HG03354 (cell line): ENCODE measurements around the gene LTBP3.

Experiments
- ATAC-seq: cut with Tn5 transposase; IDR thresholded peaks from one replicate; pipeline ENCODE4 v1.9.1; 2021; ENCODE audit warnings: mild to moderate bottlenecking; ENCODE audit not compliant: unreplicated experiment, poor library complexity, severe bottlenecking

LTBP3 gene

GRCh38 chr11:65558002-65558929 is at the start of gene LTBP3:
TSS of gene LTBP3 (minus strand) at chr11:65558359. CDS start at chr11:65557959, 400 bp downstream.
- no peak for ATAC-seq

DNA sequence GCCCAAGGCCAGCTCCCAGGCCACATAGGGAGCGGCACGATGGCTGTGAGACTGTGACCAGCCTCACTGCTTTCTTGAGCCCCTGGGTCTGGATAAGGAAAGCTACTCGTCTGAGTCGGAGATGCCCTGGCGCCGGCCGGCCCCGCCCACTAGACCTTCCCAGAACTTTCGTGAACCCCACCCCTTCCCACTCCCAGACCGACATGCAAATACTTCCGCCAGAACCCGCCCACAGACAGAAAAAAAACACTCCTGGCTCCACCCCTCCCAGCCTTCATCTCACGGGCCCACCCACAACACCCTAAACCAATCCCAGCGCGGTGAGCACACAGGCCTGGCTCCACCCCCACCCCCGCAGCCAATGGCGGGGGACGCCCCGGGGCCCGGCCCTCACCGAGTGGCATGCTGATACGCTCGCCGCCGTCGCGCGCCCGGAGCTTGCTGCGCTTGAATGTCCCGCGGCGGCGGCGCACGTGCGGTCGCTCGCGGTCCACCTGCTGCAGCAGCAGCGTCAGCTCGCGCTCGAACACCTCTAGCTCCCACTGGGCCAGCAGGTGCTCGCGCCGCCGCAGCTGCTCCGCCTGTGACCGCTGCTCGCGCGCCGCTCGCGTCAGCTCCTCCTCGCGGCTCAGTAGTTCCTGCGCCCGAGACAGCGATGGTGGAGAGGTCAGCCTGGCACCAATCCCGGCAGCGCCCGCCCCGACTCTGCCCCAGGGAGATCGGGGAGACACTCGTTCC is 48.9 kb upstream of the LTBP3 start:
- no peak for ATAC-seq

DNA sequence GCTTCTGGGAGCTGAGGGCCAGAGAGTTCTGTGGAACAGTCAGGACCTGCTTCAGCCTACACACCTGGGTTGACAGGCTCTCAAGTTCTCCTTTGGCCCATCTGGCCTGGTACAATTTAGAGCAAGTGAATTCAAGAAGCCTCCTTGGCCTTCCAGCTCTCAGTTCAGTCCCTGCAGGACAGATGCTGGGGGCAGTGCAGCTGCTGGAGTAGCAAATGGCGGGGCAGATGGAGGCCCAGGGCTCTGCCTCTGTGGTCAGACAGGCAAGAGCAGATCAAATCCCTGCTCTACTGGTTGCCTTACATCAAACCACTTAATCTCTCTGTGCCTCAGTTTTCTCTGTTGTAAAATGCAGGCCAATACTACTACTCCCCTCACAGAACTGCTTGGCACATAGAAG is 46.1 kb upstream of the LTBP3 start:
- ATAC-seq = no peak

- ATAC-seq = no peak
Measured at GRCh38 chr11:65599955-65600246, 41.7 kb upstream of the LTBP3 start.

DNA sequence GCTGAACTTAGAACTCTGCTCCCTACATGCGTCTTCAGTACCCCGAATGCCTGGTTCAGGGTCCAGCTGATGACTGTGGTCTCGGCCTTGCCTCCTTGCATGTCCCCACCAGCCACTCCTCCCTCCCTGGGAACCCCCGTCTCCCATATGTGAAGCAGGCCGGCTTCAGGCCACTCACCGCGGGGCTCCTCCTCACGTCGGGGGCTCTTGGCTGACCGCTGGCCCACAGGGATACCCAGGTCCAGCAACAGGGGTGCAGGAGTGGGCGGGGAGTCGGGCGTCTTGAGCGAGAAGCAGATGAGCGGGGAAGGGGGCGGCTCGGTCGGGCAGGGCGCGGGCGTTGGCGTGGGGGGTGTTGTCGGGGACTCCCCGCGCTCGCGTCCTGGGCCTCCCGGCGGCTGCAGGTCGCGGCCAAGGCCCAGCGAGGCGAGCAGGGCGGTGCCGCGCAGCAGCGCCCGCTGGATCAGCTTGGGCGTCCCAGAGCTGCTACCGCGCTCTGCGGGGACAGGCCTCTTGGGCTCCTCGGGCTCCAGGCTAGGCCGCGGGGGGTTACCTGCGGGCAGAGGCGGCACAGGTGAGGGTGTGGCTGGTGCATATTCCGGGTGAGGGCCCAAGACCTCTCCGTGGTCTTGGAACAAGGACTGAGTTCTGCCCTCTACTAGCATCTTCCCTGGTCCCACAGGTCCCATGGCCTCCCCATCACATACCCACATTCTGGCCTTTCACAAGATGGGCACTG is 41.2 kb upstream of the LTBP3 start:
- no peak for ATAC-seq

- no peak for ATAC-seq
Measured at GRCh38 chr11:65598258-65598699, 40.1 kb upstream of the LTBP3 start.

- ATAC-seq = no peak
Measured at GRCh38 chr11:65596520-65596919, 38.4 kb upstream of the LTBP3 start.

DNA sequence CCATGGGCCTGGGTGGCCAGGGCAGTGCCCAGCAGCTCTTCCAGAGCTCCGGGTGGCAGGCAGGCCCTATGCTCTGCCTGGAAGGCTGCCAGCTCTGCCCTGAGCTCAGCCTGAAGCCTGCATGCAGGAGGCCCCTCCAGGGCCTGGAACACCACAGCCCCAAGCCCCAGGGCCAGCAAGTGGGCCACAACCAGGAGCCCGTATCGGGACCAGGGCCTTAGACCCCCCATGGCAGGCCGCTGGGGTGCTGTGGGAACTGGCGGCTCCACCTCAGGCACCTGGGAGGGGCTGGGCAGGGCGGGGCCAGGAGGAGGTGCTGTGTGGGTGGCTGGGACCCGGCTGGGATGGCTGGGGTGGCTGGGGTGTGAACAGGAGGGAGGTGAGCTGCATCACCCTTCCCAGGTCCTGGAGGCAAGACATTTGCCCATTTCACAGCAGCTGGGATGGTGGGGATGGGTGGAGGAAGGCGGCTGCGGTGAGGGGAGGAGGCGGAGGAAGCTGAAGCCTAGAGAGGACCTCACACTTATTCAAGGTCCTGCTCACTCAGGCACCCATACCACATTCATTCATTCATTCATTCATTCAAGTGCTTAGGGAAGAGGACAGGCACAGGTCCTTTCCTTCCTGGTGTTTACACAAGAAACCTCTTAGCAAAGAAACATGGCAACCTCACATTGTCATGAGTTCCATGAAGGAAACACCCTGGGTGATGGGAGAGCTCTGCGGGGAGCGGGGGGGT is 37.6 kb upstream of the LTBP3 start, which contains the start of gene KCNK7:
Gene KCNK7 (minus strand): TSS at position 258 of the 739 bp plus-strand sequence. CDS start 28 bp downstream, at position 230.
- no peak for ATAC-seq

DNA sequence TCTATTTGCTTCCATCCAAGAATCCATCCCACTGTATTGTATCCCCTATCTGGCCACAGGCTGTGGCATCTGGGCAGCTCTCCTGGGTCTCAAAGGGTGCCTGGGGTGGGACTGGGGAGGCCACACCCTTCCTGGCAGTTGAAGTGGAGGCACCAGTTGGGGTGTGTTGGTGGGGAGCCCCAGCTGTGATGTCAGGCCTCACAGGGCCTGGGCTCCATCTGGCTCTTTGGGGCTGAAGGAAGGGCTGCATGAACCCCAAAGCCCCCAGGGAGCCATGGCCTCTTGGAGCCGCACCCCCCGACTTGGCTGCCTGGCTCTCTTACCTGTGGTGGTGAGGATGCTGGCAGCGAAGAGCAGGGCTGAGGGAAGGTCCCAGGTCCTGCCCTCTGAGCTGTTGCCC is 37.0 kb upstream of the LTBP3 start:
- ATAC-seq = no peak

GRCh38 chr11:65593518-65594414 is 35.6 kb upstream of the LTBP3 start:
- ATAC-seq = no peak

DNA sequence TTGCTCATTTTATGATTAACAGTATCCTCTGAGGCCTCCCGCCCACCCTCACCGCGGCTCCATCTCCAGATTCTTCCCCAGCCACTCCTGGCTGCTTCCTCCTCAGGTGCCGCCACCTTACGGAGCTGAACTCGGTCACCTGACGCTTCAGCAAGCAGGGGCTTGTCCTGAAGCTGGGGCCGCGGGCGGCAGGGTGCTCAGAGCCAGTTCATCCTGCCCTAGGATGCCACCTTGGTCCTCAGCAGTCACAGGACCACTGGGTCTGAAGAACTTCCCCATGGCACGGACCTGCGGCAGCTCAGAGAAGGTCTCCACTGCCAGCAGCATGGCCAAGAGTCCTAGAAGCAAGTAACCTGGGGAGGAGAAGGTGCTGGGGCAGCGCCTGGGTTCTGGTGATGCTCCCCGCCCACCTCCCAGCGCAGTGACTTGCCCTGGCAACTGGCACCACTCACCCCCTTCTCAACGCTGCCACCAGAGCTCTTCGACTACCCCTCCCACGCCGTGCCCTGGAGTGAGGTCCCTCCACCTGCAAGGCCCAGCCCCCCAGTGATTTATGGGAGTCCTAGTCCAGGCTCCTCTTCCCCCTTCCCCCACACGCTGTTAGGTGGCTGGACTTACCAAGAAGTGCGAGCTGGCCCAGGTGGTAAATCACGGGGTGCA is 34.8 kb upstream of the LTBP3 start:
- ATAC-seq = no peak

DNA sequence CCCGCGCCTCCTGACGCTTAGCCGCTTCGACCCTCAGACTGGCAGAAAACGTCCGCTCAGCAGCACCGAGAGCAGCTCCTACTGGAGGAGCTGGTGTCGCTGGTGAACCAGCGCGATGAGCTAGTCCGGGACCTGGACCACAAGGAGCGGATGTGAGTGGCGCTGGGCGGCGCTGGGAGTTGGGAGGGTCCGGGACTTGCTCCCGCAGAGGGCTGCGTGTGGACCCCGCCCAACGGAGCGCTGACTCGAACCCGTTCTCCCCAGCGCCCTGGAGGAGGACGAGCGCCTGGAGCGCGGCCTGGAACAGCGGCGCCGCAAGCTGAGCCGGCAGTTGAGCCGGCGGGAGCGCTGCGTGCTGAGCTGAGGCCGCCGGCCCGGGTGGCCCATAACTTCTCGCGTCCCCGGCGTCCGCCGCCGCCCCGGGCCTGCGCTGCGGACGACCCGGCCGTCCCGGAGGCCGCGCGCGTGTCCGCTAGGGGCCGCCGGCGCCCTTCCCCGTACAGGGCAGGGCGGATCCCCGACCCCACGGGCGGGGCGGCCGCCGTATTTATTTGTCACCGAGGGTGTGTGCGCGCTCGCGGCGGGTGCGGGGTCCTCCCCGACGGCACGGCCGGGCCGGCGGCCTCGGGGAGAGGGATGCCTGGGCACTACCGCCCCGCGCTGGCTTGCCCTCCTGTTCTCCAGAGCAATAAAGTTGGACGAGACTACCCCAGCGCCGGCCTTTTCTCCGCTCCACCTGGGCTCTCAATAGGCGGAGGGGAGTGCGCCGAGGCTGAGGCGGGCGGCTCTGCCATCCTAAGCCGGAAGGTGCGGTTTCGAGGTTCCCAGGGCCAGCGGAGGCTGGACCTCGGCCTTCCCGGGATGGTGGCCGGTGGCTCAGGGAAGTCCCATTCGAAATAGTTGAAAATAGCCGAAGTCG is 34.0 kb upstream of the LTBP3 start:
- no peak for ATAC-seq

- ATAC-seq = no peak
Measured at GRCh38 chr11:65590240-65590738, 32.1 kb upstream of the LTBP3 start.

DNA sequence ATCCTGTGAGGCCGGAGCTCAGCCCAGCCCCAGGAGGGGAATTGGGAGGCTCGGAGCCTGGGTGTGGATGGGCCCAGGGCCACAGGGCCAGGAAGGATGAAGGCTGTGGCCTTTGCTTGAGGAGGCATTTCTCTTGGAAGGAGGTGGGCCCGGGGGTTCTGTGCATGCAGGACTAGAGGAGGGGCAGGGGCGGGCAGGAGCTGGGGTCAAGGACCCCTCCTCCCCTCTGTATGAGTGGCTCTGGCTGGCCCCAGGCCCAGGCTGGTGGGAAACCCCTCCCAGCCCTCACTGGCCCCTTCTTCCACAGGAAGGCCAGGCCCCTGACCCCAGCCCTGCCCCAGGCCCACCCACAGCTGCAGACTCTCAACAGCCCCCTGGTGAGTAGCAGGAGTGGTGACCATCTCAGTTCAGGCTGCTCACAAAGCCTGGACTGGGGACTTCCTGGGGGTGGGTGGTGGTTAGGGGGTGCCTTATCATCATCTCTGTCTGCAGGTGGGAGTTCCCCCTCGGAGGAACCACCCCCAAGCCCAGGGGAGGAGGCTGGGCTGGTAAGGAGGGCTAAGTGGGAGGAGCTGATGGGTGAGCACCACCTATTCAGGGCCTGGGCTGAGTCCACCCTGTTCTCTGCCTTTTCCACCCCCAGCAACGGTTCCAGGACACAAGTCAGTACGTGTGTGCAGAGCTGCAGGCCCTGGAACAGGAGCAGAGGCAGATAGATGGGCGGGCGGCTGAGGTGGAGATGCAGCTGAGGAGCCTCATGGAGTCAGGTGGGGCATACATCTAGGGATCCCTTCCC is 31.5 kb upstream of the LTBP3 start:
- ATAC-seq = no peak

DNA sequence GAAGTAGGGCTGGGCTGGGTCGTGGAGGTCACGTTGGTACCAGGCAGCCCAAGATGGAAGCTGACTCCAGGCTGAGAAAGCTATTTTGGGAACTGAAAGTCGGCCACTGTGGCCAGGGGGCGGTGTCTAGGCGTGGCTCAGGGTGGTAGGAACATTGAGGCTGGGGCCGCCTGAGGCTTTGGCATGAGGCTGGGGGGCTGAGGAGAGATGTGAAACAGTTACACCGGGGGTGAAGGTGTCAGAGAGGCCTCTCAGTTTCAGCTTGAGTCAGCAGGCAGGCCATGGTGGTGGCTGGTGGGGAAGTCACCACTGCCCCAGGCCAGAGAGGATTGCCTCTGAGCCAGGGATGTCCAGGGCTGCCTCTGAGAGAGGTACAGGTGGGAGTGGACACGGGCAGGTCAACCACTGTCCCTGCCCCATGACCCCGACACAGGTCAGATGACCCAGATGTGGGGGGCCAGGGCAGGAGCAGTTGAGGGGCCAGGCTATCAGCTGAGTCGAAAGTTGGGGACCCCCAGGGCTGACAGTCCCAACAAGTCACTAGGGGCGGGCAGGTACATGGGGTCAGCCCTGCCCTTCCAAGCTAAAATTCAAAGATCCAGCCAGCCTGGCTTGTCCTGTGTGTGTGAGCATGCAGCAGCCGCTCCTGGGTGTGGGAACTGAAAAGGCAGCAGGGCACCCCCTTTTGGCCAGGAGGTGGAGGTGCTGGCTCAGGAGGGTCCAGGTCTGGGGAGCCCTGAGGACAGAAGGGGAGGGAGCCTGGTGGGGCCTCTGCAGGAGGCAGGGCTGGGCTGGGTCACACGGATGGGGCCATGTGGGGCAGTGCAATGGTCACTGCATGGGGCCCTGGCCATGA is 30.3 kb upstream of the LTBP3 start:
- ATAC-seq = peak; percentile 82
